CD4-positive, alpha-beta T cell treated with Interleukin-21 for 1 hour (primary cell): ENCODE measurements around the gene CTSW.
"Not testable (repeated sequence)": the region's sequence is repeated elsewhere in the genome, so short reads cannot be mapped to it uniquely, and the experiment has no call there.

Source experiments
- DNase-seq: peaks from one replicate; pipeline ENCODE4 v3.0.0-alpha.2; 2020

Gene CTSW

GRCh38 chr11:65879617-65880016 is at the start of gene CTSW:
CTSW (plus strand) TSS chr11:65879837; CDS start chr11:65879855, 18 bp downstream.
- DNase-seq = peak; percentile 70

GRCh38 chr11:65832231-65832630 is 47.4 kb upstream of the CTSW start:
- not testable (repeated sequence) for DNase-seq

- peak; percentile 95 for DNase-seq
Measured at GRCh38 chr11:65833297-65834030, 46.2 kb upstream of the CTSW start, which contains the start of gene SNX32. SNX32 (plus strand) TSS chr11:65833963; CDS start chr11:65834066, 103 bp downstream.

GRCh38 chr11:65834202-65834601 is 45.4 kb upstream of the CTSW start:
- no peak for DNase-seq

GRCh38 chr11:65842144-65842543 is 37.5 kb upstream of the CTSW start:
- no peak for DNase-seq

DNA sequence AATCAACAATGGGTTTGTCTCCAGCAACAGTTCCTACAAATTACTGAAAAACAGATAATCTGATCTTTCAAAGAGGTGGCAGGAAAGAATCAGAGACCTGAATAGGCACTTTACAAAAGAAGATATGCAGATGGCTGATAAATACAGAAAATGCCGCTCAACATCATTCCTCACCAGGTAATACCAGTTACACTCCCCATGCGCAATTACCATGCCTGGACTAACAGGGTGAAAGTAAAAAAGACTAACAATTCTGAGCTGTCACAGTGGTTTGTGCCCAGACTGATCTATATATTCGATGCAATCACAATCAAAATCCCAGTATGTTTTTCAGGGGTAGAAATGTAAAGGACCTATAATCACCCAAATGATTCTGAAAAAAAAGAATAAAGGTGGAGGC is 35.8 kb upstream of the CTSW start:
- DNase-seq = no peak

- DNase-seq = no peak
Measured at GRCh38 chr11:65844231-65844872, 35.3 kb upstream of the CTSW start.

DNA sequence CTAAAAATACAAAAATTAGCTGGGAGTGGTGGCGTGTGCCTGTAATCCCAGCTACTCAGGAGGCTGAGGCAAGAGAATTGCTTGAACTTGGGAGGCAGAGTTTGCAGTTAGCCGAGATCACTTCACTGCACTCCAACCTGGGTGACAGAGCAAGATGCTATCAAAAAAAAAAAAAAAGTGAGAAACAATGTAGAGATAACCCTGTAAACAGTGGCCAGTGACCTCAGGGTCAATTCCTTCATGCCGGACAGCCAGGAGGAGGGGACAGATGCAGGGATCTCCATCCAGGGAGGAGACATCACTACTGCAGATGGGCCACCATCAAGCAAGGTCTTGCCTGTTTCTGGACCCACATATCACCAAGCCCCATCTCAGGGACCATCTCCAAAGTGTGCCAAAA is 31.9 kb upstream of the CTSW start:
- no peak for DNase-seq

GRCh38 chr11:65848693-65849092 is 30.9 kb upstream of the CTSW start:
- DNase-seq = not testable (repeated sequence)

DNA sequence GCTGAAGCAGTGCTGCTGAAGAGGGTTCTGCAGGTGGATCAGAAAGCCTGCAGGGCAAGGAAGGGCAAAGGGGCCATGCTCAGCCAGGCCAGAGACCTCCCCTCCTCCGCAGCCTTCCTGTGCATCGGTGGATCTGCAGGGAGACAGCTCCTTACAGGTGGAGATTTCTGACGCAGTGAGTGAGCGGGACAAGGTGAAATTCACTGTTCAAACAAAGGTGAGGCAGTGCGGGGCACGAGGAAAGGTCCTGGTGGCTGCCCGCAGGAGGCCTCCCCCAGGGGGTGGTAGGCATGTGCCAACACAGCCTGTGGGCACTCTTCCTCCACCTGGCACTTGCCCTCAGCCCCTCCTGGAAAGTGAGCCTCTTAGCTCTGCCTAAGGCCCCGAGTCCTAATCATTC is 30.3 kb upstream of the CTSW start:
- no peak for DNase-seq

DNA sequence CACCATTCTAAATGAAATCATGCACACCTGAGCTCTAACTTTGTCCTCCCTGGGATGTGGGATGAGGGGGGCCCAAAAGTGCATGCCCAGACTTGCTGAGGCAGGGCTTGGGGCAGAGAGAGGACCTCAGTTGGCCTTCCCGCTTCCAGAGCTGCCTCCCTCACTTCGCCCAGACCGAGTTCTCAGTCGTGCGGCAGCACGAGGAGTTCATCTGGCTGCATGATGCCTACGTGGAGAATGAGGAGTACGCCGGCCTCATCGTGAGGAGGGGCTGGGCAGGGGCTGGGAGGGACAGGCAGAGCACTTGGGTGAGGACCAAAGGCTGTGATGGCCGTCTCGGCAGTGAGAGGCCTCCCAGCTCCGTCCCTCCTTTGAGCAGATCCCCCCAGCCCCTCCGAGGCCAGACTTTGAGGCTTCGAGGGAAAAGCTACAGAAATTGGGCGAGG is 29.8 kb upstream of the CTSW start:
- no peak for DNase-seq

GRCh38 chr11:65850217-65851082 is 29.2 kb upstream of the CTSW start:
- DNase-seq = no peak

DNA sequence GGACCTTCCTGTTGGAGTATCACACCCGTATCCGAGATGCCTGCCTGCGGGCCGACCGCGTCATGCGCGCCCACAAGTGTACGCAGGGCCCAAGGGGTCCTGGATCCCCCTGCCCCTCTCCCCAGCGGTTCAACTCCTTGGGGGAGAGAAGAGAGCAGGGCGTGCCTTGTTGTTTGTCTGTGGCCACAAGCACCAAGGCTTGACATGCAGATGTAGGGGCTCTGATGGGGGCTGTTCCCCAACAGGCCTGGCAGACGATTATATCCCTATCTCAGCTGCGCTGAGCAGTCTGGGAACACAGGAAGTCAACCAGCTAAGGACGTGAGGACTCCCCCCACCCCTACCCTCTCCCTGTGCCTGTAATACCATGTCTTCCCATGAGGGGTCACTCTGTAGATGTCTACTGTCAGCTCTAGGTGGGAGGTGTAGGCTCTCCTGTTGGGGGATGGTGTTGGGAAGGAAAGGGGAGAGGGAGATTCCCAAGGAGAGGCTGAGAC is 28.5 kb upstream of the CTSW start:
- peak; percentile 40 for DNase-seq

DNA sequence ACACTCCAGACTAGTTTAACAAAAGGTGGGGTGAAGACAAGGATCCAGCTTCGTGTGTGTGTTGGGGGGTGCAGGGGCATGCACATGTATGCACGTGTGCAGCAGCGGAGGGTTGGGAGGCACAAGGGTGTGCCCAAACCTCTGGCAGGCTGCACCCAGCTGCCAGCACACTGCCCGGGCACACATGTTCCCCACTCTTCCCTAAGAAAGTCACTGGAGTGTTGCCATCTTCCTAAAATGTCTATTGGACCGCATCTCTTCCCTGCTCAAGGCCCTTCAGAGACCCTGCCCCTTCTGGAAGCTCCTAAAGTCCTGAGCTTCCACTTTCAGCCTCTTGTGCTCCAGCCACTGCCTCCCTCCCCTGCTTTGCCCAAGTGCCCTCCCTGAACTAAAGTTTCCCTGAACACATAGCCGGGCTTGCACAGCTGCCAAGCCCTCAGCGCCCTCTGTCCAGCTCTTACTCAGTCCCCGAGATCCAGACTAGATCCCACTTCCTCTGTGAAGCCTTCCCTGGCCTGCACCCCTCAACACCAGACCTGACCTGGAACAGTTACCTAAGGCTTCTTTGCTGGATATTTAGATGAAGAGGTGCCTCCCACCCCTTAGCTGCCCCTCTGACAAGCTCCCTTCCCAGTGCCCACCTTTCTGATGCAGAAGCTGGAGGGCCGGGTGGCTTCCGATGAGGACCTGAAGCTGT is 27.7 kb upstream of the CTSW start:
- DNase-seq = no peak

DNA sequence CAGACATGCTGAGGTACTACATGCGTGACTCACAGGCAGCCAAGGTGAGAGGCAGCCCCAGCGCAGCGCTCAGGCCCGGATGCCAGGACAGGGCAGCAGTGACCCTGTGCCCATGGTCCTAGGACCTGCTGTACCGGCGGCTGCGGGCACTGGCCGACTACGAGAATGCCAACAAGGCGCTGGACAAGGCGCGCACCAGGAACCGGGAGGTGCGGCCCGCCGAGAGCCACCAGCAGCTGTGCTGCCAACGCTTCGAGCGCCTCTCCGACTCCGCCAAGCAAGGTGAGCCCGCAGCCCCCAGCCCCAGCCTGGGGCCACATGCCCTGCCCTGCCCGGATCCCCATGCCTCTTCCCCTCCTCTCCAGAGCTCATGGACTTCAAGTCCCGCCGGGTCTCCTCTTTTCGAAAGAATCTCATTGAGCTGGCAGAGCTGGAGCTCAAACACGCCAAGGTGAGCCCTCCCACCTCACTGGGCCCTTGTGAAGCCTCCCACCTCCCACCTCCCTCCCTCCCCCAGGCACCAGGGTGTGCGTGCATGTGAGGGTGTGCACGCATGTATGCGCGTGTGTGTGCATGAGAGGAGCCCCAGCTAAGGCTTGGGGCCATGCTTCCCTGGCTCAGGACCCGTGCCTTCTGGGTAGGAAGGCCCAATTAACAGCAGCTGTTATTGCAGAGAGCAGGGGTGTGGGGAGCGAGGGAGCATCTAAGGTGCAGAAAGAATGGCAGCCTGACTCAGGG is 27.0 kb upstream of the CTSW start:
- no peak for DNase-seq

GRCh38 chr11:65853246-65853979 is 26.2 kb upstream of the CTSW start:
- no peak for DNase-seq

- DNase-seq = no peak
Measured at GRCh38 chr11:65854161-65854592, 25.5 kb upstream of the CTSW start.

- DNase-seq = no peak
Measured at GRCh38 chr11:65854852-65855837, 24.5 kb upstream of the CTSW start.

GRCh38 chr11:65855927-65856363 is 23.7 kb upstream of the CTSW start:
- DNase-seq = no peak
